Activated CD8-positive, alpha-beta memory T cell treated with anti-CD3 and anti-CD28 coated beads, Interleukin-2, amount 50 U/mL, for 48 hours (primary cell): ENCODE data around the gene TOR4A.
"Not testable (repeated sequence)": the region's sequence is repeated elsewhere in the genome, so short reads cannot be mapped to it uniquely, and the experiment has no call there.

ENCODE experiments used
- DNase-seq: peaks from one replicate; pipeline ENCODE4 v3.0.0-alpha.2; 2020

The TOR4A gene

DNA sequence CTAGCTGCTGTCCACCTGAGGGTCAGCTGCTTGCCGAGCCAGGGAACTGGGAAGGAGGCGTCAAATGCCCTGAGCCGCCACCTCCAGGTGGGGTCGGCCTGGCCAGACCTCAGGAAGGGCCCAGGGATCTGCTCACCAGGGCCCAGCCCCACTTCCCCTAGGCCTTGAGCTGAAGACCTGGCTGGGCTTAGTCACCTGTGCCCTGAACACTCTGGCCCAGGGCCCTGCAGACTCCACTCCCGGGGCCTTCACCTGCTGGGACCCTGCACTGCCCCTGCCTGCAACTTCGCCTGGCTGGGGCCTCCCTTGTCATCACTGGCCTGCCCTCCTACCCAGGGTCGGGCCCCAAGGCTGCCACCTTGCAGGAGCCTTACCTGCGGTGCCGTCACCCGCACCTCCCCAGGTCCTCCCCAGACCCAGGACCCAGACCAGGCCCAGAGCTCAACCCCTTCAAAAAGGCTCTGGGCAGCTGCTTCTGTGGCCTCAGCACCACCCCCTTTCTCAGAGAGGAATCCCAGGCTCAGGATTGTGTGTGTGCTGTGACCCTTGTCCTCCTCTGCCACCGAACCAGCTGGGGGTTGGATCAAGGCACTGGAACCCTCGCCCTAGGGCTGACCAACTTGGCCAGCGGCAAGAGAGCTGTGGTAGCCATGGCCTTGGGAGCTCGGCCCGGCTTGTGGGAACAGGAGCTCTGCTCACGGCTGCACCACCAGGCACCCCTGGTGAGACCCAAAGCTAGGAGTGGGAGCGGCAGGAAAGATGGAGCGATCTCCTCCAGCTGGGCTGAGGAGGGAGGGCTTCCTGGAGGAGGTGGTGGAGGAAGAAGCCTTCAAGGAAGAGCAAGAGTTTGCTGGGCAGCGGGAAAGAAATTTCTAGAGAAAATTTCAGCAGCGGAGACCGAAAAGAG is 23.6 kb upstream of the TOR4A start:
- DNase-seq, result no peak

DNA sequence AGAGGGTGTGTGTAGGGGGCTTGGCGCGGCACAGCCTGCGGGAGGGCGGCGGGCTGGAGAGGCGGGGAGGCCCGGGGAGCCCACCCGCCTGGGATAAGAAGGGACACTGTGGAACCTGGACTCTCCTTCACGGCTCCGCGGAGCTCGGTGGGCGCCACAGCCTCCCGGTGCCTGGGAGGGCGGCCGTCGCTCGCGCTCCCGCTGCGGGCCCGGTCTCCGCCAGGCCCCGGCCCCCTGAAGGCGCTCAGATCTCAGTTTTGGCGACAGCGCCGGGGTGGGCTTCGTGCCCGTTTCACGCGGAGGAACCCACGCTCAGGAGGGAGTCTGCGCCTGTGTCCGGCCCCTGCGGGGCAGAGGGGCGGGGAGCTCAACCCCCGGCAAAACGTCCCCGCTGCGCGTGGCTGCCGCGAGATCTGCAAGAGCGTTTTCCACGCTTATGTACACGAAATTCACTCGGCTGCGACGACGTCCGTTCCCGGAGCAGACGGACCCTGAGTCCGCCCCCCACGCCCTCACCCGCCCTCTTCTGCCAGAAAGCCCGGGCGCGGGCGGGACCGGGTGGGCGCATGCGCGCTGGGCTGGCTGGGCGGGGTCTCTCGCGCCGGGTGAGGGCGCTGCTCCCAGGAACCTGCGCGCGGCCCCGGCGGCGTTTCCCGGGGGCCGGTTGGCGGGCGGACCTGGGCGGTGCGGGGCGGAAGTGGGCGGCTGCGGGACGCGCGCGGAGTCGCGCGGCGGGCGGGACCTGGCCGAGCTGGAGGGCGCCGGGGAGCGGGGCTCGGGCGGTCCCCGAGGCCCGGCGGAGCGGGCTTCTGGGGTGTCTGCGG is 22.7 kb upstream of the TOR4A start, which contains the start of gene NELFB:
TSS of gene NELFB (plus strand) at position 704 of the 824 bp plus-strand sequence.
- DNase-seq, result peak; percentile 100

DNA sequence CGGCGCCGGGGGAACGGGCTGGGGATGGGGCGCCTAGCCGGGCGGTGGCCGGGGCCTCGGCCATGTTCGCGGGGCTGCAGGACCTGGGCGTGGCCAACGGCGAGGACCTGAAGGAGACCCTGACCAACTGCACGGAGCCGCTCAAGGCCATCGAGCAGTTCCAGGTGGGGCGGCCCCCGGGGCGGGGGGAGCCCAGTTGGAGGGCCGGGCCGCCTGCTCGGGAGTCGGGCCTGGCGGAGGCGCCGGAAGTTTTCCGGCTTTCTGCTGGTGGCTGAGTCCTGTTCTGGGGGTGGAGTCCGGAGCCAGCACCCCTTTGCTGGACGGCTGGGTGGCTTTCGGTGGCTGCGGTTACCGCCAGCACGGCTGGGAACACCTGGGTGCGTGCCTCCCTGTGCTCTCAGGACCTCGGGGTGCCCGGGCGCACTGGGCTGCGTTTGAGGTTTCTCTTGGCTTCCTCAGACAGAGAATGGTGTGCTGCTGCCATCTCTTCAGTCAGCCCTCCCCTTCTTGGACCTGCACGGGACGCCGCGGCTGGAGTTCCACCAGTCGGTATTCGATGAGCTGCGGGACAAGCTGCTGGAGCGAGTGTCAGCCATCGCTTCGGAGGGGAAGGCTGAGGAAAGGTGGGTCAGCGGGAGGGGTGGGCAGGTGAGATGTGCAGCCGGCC is 21.9 kb upstream of the TOR4A start:
- DNase-seq, result peak; percentile 77

DNA sequence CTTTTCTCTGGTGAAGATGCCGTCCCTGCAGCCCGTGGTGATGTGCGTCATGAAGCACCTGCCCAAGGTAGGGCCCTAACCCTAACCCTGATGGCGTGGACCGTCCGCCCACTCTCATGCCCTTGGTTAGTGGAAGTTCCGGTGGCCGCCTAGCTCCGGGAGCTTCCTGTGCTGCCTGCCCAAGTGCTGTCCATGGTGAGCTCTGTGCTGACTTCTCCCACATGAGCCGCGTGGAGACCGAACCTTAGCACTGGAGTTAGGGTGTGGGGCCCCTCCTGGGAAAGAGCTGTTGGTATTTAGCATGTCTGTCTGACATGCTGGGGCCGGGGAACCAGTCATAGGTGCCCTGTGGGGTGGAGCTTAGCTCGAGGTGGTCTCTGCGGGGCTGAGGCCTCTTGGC is 21.2 kb upstream of the TOR4A start:
- no peak for DNase-seq

DNA sequence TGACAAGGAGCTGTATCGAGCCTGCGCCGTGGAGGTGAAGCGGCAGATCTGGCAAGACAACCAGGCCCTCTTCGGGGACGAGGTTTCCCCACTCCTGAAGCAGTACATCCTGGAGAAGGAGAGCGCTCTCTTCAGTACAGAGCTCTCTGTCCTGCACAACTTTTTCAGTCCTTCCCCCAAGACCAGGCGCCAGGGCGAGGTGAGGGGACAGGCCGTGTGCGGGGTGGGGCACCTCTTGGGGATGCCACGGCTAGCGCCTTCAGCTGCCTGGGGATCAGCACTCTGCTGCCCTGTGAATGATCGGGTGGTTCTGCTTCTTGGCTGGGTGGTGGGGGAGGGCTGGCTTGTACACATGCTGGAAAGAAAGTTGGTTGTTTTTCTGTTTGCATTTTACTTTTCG is 20.7 kb upstream of the TOR4A start:
- no peak for DNase-seq

DNA sequence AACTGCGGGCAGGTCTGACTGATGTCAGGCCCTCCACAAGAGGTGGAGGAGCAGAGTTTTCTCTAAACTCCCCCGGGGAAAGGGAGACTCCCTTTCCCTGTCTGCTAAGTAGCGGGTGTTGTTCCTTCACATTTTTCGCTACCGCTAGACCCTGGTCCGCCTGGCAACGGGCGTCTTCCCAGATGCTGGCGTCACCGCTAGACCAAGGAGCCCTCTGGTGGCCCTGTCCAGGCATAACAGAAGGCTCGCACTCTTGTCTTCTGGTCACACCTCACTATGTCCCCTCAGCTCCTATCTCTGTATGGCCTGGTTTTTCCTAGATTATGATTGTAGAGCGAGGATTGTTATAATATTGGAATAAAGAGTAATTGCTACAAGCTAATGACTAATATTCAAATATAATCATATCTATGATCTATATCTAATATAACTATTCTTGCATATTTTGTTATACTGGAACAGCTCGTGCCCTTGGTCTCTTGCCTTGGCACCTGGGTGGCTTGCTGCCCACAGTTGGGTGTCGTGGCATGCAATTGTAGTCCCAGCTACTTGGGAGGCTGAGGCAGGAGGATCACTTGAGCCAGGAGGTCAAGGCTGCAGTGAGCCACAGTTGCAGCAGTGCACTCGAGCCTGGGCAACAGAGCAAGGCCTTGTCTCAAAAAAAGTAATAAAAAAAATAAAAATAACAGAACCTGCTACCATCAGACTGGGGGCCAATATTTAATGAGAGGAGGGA is 15.2 kb upstream of the TOR4A start:
- DNase-seq, result not testable (repeated sequence)

DNA sequence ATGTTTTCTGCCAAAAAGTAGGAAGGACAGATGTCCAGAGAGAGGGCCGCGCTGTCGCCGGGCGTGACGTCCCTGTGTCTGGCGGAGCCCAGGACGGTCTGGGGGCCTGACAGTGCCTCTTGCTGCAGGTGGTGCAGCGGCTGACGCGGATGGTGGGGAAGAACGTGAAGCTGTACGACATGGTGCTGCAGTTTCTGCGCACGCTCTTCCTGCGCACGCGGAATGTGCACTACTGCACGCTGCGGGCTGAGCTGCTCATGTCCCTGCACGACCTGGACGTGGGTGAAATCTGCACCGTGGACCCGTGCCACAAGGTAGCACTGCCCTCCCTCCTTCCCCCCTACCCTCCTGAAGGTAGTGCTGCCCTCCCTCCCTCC is 14.6 kb upstream of the TOR4A start:
- no peak for DNase-seq

DNA sequence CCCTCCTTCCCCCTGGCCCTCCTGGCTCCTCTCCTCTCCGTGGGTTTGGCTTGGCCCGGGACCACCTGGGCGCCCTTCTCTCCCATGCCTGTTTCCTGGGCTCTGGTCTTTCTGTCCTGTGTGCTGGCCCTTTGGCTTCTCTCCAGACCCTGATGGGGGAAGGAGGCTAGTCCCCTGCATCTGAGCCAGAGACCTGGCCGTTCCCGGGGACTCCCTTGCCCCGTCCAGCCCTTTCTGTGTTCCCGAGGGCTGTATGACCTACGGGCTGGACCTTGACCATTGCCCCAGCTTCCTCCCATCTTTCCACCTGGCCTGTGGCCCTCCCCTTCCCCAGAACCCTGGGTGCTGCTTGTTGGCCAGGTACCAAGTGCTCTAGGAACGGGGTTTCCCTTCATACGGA is 14.0 kb upstream of the TOR4A start:
- DNase-seq, result no peak

DNA sequence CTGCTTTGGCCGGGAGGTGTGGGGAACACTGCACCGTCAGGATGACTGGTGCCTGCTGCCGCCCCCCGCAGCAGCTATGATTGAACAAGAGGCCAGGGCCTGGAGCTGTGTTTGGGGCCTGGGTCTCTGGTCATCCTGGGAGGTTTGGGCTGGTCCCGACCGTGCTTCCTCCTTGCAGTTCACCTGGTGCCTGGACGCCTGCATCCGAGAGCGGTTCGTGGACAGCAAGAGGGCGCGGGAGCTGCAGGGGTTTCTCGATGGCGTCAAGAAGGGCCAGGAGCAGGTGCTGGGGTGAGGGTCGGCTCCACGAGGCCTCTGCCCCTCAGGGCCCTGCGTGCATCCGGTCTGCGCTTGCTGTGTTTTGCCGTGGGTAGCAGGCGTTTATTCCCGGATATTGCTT is 13.5 kb upstream of the TOR4A start:
- no peak for DNase-seq

DNA sequence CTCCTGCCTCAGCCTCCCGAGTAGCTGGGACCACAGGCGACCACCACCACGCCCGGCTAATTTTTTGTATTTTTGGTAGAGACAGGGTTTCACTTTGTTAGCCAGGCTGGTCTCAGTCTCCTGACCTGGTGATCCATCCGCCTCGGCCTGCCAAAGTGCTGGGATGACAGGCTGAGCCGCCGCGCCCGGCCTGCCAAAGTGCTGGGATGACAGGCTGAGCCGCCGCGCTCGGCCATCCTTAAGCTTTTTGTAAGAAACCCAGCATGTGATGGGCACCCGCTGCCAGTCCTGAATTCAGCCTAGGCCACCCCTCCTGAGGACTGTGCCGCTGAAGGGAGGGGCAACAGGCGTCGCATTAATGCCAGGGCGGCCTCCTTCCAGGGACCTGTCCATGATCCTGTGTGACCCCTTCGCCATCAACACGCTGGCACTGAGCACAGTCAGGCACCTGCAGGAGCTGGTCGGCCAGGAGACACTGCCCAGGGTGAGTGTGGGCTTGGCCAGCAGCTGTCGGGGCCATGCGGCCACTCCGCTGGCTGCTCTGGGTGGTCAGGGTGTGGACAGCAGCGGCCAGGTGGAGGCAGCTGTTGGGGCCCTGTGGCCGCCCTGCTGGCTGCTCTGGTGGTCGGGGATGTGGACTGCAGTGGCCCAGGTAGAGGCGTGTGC is 11.9 kb upstream of the TOR4A start:
- DNase-seq, result no peak

DNA sequence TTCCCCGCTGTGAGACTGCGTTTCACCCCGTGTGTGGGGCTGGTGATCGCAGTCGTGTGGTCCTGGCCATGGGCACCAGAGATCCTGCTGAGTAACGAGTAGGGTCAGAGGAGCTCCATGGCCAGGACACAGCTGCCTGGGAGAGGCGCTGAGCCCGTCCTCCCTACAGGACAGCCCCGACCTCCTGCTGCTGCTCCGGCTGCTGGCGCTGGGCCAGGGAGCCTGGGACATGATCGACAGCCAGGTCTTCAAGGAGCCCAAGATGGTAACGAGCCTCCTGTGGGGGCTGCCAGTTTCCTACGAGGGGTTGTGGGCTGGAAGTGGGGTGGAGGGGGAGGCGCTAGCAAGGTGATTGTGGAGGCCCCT is 11.4 kb upstream of the TOR4A start:
- no peak for DNase-seq

DNA sequence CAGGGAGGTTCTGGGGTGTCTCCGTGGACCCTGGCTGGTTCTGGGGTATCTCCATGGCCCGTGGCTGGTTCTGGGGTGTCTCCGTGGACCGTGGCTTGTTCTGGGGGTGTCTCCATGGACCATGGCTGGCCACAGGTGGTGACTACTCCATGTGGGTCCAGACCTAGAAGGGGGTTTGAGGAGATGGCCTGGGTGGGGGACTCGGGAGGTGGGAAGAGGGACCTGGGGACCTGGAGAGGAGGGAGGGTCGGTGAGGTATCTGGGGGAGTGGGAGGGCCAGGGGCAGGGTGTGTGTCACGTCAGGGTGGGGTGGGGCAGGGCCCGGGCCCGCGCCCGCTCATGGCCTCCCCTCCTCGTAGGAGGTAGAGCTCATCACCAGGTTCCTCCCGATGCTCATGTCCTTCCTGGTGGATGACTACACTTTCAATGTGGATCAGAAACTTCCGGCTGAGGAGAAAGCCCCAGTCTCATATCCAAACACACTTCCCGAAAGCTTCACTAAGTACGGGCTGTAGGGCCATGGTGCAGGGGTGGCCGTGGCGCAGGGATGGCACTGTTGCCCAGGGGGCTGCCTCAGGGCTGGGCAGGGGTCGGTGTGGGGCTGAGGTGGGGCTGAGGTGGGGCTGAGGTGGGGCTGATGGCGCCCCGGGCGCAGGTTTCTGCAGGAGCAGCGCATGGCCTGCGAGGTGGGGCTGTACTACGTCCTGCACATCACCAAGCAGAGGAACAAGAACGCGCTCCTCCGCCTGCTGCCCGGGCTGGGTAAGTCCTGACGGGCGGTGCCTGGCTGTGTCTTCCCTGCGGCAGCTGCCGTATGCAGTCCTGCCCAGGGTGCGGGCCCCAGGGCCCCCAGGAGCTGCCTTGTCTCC is 10.7 kb upstream of the TOR4A start:
- no peak for DNase-seq

DNA sequence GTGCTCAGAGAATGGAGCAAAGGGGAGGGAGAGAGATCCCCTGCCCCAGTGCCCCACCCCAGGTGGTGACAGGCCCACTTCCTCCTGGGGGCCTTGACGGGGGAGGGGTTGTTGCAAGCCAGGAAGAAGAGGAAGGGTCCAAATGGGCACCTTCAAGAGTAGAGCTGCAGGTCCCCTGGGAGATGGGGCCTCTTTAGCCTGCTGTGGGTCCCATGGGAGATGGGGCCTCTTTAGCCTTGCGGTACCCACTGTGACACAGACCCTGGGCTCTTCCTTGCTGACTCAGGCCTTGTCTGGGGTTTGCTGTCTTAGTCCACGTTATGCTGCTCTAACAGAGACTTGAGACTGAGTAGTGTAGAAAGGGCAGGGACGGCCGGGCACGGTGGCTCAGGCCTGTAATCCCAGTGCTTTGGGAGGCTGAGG is 9.6 kb upstream of the TOR4A start:
- no peak for DNase-seq

DNA sequence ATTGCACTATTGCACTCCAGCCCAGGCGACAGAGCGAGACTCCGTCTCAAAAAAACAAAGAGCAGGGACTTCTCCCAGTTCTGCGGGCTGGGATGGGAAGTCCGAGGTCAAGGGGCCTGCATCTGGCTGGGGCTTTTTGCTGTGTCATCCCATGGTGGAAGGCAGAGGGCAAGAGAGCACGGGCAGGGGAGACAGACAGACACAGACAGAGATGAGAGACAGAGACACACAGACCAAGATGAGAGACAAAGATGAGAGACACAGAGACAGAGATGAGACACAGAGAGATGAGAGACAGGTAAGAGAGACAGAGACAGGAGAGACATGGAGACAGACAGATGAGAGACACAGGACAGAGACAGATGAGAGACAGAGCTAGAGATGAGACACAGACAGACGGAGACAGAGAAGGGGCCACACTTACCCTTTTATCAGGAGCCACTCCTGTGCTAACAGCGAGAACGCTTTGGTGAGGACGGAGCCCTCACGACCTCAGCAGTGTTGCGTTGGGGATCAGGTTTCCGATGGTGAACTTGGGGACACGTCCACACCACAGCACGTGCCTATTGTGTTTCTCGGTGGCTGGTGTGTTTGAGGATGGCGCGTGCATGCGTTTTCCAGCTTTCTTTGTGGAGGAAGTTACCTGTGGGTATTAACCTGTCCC is 8.9 kb upstream of the TOR4A start:
- no peak for DNase-seq

DNA sequence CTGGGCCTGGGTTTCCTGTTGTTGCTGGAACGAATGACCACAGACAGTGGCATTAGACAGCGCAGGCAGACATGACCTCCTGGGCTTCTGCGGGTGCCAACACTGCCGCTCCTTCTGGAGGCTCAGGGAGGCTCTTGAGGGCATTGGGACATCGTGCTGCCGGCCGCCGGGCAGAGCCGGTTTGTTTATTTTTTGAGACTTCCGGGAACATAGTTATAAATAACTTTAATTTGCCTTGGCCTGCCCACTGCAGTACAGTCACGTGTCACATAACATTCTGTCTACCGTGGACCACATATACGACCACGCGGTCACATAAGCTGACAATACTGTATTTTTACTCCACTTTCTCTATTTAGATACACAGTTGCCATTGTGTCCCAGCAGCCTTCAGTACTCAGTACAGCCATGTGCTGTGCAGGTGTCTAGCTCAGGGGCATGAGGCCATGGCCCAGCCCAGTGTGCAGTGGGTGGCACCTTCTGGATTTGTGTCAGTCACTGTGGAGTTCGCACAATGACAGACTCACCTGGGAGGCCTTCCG is 8.2 kb upstream of the TOR4A start:
- no peak for DNase-seq

DNA sequence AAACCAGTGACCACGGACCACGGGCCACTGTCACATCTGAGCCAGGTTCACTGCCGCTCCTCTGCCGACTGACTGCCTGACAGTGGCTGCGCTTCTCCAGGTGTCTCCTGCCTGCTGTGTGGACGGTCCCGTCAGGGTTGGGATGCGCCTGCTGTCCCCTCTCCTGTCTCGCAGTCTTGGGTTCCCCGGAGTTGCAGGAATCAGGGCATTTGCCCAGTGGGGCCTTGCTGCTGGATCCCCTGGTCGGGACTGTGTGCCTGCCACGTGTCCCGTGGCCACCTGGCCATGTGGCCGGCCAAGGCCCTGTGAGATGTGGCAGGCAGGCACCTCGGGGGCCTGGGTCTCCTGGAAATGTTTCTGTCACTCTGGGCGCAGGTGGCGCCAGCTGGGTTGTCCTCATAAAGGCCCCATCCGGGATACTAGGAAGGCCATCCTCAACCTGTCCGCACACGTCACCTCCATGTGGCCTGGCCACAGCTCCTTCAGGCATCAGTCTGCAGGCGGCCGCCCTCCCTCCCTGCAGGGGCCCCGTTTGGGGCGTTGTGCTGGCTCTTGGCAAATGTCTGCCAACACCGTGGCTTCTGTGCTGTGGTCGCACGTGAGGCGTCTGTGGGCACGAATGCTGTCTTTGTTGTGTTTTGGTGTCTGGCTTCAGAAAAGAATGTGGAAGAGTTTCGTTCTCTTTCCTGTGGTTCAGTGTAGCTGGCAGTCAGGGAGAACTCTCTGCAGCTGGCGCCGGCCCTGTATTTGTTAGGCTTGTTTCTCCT is 6.4 kb upstream of the TOR4A start:
- DNase-seq, result no peak

DNA sequence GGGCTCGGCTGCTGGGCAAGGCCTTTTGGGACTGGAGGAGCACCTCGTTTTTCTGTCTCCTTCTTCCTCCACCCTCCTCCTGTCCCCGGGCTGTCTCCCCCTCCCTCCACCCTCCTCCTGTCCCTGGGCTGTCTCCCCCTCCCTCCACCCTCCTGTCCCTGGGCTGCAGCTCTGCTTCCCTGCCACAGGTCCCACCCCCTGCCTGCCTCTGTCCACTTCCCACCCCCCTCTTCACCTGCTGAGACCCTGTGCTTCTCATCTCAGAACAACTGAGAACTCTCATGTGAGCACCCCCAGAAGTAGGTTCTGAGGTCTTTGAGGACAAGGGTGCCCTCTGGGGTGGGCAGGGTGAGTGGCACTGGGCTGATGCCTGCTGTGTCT is 5.8 kb upstream of the TOR4A start:
- DNase-seq, result no peak

DNA sequence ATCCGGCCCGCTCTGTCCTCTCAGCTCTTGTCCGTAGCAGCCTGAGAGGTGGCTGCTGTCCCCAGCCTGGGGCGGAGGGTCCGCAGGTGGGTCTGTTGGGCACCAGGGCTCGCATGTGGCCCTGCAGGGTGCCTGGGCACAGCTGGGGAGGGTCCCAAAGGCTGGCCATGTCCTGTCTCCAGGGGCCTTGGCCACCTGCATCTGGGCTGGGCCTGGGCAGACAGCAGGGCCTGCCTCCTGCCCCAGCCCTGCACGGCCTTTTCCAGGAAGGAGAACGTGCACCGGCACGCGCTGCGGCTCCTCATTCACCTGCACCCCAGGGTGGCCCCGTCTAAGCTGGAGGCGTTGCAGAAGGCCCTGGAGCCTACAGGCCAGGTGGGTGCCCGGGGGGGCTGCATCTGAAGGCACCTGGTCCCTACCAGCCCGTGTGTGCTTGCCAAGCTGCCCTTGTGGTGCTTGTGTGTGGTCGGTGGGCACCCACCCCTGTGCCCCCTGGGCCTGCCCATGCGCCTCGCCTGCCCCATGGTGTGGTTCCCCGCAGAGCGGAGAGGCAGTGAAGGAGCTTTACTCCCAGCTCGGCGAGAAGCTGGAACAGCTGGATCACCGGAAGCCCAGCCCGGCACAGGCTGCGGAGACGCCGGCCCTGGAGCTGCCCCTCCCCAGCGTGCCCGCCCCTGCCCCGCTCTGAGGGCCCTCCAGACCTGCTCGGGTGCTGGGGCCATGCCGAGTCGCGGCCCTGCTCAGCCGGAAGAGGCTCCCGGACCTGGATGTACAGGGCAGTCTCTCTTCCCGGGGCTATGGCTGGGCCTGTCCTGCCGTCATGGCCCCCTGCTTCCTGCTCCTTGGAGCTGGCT is 5.1 kb upstream of the TOR4A start:
- DNase-seq, result no peak

DNA sequence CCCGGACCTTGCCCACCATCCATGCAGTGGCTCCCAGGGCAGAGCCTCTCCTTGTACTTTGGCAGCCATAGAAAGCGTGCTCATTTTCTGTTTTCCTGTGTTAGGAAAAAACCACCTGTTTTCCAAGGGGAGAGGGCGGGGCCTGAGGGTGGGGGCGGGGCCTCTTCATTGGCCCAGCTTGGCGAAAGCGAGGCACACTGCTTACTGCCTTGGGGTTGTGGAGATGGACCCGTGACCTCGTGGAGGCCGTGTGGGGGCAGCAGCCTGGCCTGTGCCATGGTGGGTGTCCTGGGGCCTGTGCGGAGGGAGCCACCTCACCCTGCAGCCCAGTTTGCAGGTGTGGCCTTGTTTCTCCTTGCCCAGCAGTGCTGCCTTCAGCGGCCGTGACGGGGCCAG is 4.4 kb upstream of the TOR4A start:
- no peak for DNase-seq
